ENCODE measurements around the gene RABGAP1L. TPM values are rescaled to one million over a fixed set of nuclear protein-coding genes. Genes with fewer than 3 reads are reported as not detected.

The RABGAP1L gene
- total and polyA plus RNA-seq, 2 of the 8 experiments (the other 6 are each of a cell fraction or from before 2014, with no cell fraction given), result 33.3 to 156 TPM

GRCh38 chr1:174364996-174365736 lies 205.8 kb downstream of the RABGAP1L start:
- no peak overlapping the region for H2BK5ac ChIP-seq (ENCODE audit: low read depth, low read length)
- H3K27ac ChIP-seq (ENCODE audit: low read depth, low read length), result no peak overlapping the region
- DNase-seq (ENCODE audit: low read depth in 1 of 2, low spot score in 2 of 2) (no peak), FAIRE-seq (peak; percentile 71)
- 0 out of 7 replicates have a peak, but pooled peaks cover 0 to 2% (median 0%) of the 10 kb centered on the region in 4 experiments for H3K4me1 ChIP-seq (replicated peaks in 1 of 4; ENCODE audit: control insufficient read depth in 3 of 4, insufficient read depth in 4 of 4, low read length in 3 of 4)
- H3K56ac ChIP-seq (replicated peaks; ENCODE audit: insufficient read length, low read depth, low read length), result no peak overlapping the region
- H3K79me1 ChIP-seq (ENCODE audit: low read depth, low read length), result no peaks in the 10 kb centered on the region
- no peak overlapping the region for H3K4me3 ChIP-seq (ENCODE audit: extremely low read depth in 1 of 4, insufficient read depth in 2 of 4, low read depth in 3 of 4, low read length in 4 of 4)
- no peak overlapping the region for H4K5ac ChIP-seq (ENCODE audit: insufficient read length, low read depth, low read length)
- no peaks in the 10 kb centered on the region for H3K27me3 ChIP-seq (replicated peaks in 1 of 4; ENCODE audit: control insufficient read depth in 3 of 4, extremely low read depth in 1 of 4, insufficient read depth in 3 of 4, low read length in 3 of 4)
- H2BK120ac ChIP-seq (replicated peaks; ENCODE audit: low read depth, low read length), result no peak overlapping the region
- H2BK15ac ChIP-seq (ENCODE audit: low read length), result no peak overlapping the region
- H2AFZ ChIP-seq (ENCODE audit: low read length), result no peak overlapping the region
- no peak overlapping the region for H3K9ac ChIP-seq (replicated peaks in 1 of 4; ENCODE audit: extremely low read depth in 1 of 4, low read depth in 3 of 4, low read length in 3 of 4)
- no peak overlapping the region for H3K18ac ChIP-seq (ENCODE audit: extremely low read depth, low read length)
- TF ChIP-seq FOSL1 (IDR thresholded peaks at IDR 0.05; ENCODE audit: insufficient read depth, low read depth, low read length) (no peak), SIN3A (conservative IDR thresholded peaks at IDR 0.05 in 1 of 2, IDR thresholded peaks at IDR 0.05 in 1 of 2; ENCODE audit: low read depth in 1 of 2, low read length in 2 of 2) (no peak), TAF7 (optimal IDR thresholded peaks at IDR 0.05; ENCODE audit: borderline replicate concordance, low read depth, low read length) (no peak), ATF2 (IDR thresholded peaks at IDR 0.05; ENCODE audit: low read length) (no peak), NRF1 (IDR thresholded peaks at IDR 0.05; ENCODE audit: low read depth, low read length) (no peak), CTBP2 (IDR thresholded peaks at IDR 0.05; ENCODE audit: borderline replicate concordance, insufficient read depth, insufficient read length, low read length) (no peak)
- no peaks in the 10 kb centered on the region for H3K9me3 ChIP-seq (ENCODE audit: insufficient read depth in 2 of 2, low read depth in 1 of 2, low read length in 1 of 2)
- H3K4me2 ChIP-seq (ENCODE audit: insufficient read depth in 1 of 2, low read depth in 2 of 2, low read length in 2 of 2), result no peak overlapping the region
- no peaks in the 10 kb centered on the region for H3K36me3 ChIP-seq (ENCODE audit: control insufficient read depth in 2 of 4, insufficient read depth in 4 of 4, low read length in 3 of 4)
- no peak overlapping the region for H3K14ac ChIP-seq (ENCODE audit: insufficient read length)
- no peaks in the 10 kb centered on the region for H3K79me2 ChIP-seq (ENCODE audit: control insufficient read depth in 1 of 2, insufficient read depth in 2 of 2, low read length in 2 of 2)
- H2BK20ac ChIP-seq (ENCODE audit: low read length), result no peak overlapping the region
- H2BK12ac ChIP-seq (ENCODE audit: low read depth, low read length), result no peak overlapping the region
- CTCF ChIA-PET (ENCODE audit: partially characterized antibody), result interaction anchor here (0.7 kb wide), 1 partner anchor 81 kb away, joined by 3 read pairs; no protein-coding TSS in a partner anchor
- WGBS, 2 experiments (ENCODE audit: extremely low coverage in 1 of 2, insufficient coverage in 1 of 2, insufficient read length in 1 of 2, insufficient replicate concordance in 2 of 2, low coverage in 1 of 2, low lambda C conversion rate in 2 of 2, missing lambda C conversion rate in 1 of 2), result 85% methylated on average over 8 of the region's 8 CpGs; no CpG with 5 or more reads in 1 of the 2 experiments
- H4K91ac ChIP-seq (replicated peaks; ENCODE audit: insufficient read length, low read length), result no peak overlapping the region
- no peaks in the 10 kb centered on the region for H3K23me2 ChIP-seq (ENCODE audit: low read depth, low read length)
- H3K4ac ChIP-seq (replicated peaks; ENCODE audit: insufficient read length, low read depth, low read length), result no peak overlapping the region
- POLR2A ChIA-PET (ENCODE audit: partially characterized antibody), result no interaction called here
- no peak overlapping the region for H4K8ac ChIP-seq (ENCODE audit: extremely low read depth, insufficient read depth, low read length)
- no peak overlapping the region for H3K23ac ChIP-seq (ENCODE audit: insufficient read length)
- H4K20me1 ChIP-seq (replicated peaks in 1 of 2; ENCODE audit: control insufficient read depth in 1 of 2, insufficient read depth in 2 of 2, low read length in 2 of 2), result no peaks in the 10 kb centered on the region
- peak overlapping the region; percentile 24; the same call in 1 of the 2 replicates for H2AK5ac ChIP-seq (ENCODE audit: low read depth, low read length)

All from H1 (cell line).